DOHH2 (cell line): ENCODE data around the gene LRTM2.

Source experiments
- H3F3A ChIP-seq: fragments of 200-600 bp; sonication (generic), shearing (Covaris generic); 2 replicates; pipeline ENCODE4 v1.6.0; 2016; ENCODE audit warnings: antibody characterized with exemption, mild to moderate bottlenecking; ENCODE audit not compliant: control insufficient read depth, insufficient read depth
- H3K27ac ChIP-seq: fragments of 200-600 bp; sonication (generic); 2 replicates; pipeline ENCODE4 v1.5.1; 2014; ENCODE audit warnings: low read depth, mild to moderate bottlenecking, low read length, moderate library complexity
- H3K27me3 ChIP-seq: fragments of 200-600 bp; sonication (generic); 2 replicates; pipeline ENCODE4 v1.6.1; 2014; ENCODE audit warnings: mild to moderate bottlenecking, low read length, mixed read lengths; ENCODE audit not compliant: control insufficient read depth
- H3K36me3 ChIP-seq: fragments of 200-600 bp; sonication (generic); 2 replicates; pipeline ENCODE4 v1.6.1; 2014; ENCODE audit warnings: mild to moderate bottlenecking, low read length, moderate library complexity, mixed read lengths; ENCODE audit not compliant: control insufficient read depth
- H3K4me1 ChIP-seq: fragments of 200-600 bp; sonication (generic); 2 replicates; pipeline ENCODE4 v1.6.1; 2014; ENCODE audit warnings: mild to moderate bottlenecking, low read length, mixed read lengths; ENCODE audit not compliant: control insufficient read depth
- H3K4me2 ChIP-seq: fragments of 200-600 bp; sonication (generic); 2 replicates; pipeline ENCODE4 v1.6.0; 2014; ENCODE audit warnings: mild to moderate bottlenecking, low read length, moderate library complexity
- H3K4me3 ChIP-seq: fragments of 200-600 bp; sonication (generic); 2 replicates; pipeline ENCODE4 v1.5.1; 2014; ENCODE audit warnings: mild to moderate bottlenecking, low read length, mixed read lengths
- H3K79me2 ChIP-seq: fragments of 200-600 bp; sonication (generic); 2 replicates; pipeline ENCODE4 v1.6.1; 2014; ENCODE audit warnings: mild to moderate bottlenecking, low read length, mixed read lengths; ENCODE audit not compliant: control insufficient read depth
- H3K9me2 ChIP-seq: fragments of 200-600 bp; sonication (generic); replicated peaks from 2 replicates; pipeline ENCODE4 v1.6.1; 2014; ENCODE audit warnings: mild to moderate bottlenecking, low read length, mixed read lengths; ENCODE audit not compliant: control insufficient read depth
- H3K9me3 ChIP-seq: fragments of 200-600 bp; sonication (generic); 2 replicates; pipeline ENCODE4 v1.6.1; 2014; ENCODE audit warnings: antibody characterized with exemption, low read length, mixed read lengths; ENCODE audit not compliant: control insufficient read depth, insufficient read depth
- H4K20me1 ChIP-seq: fragments of 200-600 bp; sonication (generic); 2 replicates; pipeline ENCODE4 v1.6.0; 2014; ENCODE audit warnings: low read depth, mild to moderate bottlenecking, antibody characterized with exemption, low read length, moderate library complexity; ENCODE audit not compliant: control insufficient read depth, insufficient read depth
- EZH2phosphoT487 ChIP-seq: fragments of 200-600 bp; sonication (generic); IDR thresholded peaks from 2 replicates; pipeline ENCODE4 v1.6.1; 2017; ENCODE audit warnings: borderline replicate concordance, mild to moderate bottlenecking, antibody characterized with exemption, low read length, moderate library complexity, mixed read lengths
- TF ChIP-seq, protein P1 (sequence below): fragments of 200-600 bp; sonication (generic); IDR thresholded peaks from one replicate; pipeline ENCODE4 v1.5.1; 2014; ENCODE audit warnings: antibody characterized with exemption, mild to moderate bottlenecking, low read depth, low read length; ENCODE audit not compliant: poor library complexity, severe bottlenecking

LRTM2 gene

DNA sequence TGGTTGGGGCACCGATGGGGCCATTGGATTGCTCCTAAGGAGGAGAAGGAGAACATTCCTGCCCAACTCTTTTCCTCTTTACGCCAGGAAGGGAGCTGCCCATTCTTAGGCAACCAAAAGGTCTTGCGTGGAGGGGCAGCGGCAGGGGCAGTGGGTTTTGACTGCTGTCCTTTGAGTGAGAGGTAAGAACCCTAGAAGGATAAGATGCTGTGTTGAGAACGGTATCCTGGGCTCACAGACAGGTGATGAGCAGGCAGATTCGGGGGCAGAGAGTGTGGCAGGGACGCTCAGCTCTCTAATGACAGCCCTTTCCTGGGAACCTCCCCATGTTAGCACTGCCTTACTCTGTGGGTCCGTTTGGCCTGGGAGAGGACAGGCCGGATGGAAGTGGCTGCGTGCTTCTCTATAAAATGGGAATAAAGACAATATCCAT lies 13.2 kb downstream of the LRTM2 start:
- H3K27me3 ChIP-seq = peaks cover 8% of the 10 kb centered on the region

DNA sequence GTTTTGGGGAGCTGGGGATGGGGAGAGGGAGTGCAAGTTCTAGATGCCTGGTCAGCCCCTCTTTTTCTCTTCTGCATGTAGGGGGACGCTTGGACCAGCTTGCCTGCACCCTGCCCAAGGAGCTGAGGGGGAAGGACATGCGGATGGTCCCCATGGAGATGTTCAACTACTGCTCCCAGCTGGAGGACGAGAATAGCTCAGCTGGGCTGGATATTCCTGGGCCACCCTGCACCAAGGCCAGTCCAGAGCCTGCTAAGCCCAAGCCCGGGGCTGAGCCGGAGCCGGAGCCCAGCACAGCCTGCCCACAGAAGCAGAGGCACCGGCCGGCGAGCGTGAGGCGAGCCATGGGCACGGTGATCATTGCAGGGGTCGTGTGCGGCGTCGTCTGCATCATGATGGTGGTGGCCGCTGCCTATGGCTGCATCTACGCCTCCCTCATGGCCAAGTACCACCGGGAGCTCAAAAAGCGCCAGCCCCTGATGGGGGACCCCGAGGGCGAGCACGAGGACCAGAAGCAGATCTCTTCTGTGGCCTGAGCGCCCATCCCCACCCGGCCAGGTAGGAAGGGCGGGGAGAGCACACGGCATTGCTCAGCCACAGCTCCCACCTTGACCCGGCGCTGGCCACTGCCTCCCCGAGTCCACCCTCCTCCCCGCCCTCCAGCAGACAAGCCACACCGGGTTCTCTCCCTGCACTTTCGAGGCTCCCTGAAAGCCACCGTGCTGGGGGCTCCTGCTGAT lies 14.0 kb downstream of the LRTM2 start:
- no peaks in the 10 kb centered on the region for H3K9me2 ChIP-seq
- no peaks in the 10 kb centered on the region for H3K4me1 ChIP-seq
- H3K27ac ChIP-seq = no peak overlapping the region
- no peak for TF ChIP-seq EZH2phosphoT487
- TF ChIP-seq, protein P1, sequence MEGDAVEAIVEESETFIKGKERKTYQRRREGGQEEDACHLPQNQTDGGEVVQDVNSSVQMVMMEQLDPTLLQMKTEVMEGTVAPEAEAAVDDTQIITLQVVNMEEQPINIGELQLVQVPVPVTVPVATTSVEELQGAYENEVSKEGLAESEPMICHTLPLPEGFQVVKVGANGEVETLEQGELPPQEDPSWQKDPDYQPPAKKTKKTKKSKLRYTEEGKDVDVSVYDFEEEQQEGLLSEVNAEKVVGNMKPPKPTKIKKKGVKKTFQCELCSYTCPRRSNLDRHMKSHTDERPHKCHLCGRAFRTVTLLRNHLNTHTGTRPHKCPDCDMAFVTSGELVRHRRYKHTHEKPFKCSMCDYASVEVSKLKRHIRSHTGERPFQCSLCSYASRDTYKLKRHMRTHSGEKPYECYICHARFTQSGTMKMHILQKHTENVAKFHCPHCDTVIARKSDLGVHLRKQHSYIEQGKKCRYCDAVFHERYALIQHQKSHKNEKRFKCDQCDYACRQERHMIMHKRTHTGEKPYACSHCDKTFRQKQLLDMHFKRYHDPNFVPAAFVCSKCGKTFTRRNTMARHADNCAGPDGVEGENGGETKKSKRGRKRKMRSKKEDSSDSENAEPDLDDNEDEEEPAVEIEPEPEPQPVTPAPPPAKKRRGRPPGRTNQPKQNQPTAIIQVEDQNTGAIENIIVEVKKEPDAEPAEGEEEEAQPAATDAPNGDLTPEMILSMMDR = no peak
- H3F3A ChIP-seq = no peaks in the 10 kb centered on the region
- H3K4me3 ChIP-seq = no peak overlapping the region
- H3K27me3 ChIP-seq = peaks cover 8% of the 10 kb centered on the region
- no peaks in the 10 kb centered on the region for H3K9me3 ChIP-seq
- no peaks in the 10 kb centered on the region for H3K36me3 ChIP-seq
- no peak overlapping the region for H3K4me2 ChIP-seq
- H4K20me1 ChIP-seq = no peaks in the 10 kb centered on the region
- H3K79me2 ChIP-seq = no peaks in the 10 kb centered on the region

More for the DNA sequence above, 13.2 kb downstream of the LRTM2 start:
- Histone ChIP-seq H3K27ac (no peak overlapping the region), H3K4me3 (no peak overlapping the region), H3K9me3 (no peaks in the 10 kb centered on the region), H3K36me3 (no peaks in the 10 kb centered on the region), H3F3A (no peaks in the 10 kb centered on the region), H3K9me2 (no peaks in the 10 kb centered on the region), H4K20me1 (no peaks in the 10 kb centered on the region), H3K79me2 (no peaks in the 10 kb centered on the region), H3K4me2 (no peak overlapping the region), H3K4me1 (no peaks in the 10 kb centered on the region)
- TF ChIP-seq, protein P1 = no peak
- TF ChIP-seq EZH2phosphoT487 = no peak

DNA sequence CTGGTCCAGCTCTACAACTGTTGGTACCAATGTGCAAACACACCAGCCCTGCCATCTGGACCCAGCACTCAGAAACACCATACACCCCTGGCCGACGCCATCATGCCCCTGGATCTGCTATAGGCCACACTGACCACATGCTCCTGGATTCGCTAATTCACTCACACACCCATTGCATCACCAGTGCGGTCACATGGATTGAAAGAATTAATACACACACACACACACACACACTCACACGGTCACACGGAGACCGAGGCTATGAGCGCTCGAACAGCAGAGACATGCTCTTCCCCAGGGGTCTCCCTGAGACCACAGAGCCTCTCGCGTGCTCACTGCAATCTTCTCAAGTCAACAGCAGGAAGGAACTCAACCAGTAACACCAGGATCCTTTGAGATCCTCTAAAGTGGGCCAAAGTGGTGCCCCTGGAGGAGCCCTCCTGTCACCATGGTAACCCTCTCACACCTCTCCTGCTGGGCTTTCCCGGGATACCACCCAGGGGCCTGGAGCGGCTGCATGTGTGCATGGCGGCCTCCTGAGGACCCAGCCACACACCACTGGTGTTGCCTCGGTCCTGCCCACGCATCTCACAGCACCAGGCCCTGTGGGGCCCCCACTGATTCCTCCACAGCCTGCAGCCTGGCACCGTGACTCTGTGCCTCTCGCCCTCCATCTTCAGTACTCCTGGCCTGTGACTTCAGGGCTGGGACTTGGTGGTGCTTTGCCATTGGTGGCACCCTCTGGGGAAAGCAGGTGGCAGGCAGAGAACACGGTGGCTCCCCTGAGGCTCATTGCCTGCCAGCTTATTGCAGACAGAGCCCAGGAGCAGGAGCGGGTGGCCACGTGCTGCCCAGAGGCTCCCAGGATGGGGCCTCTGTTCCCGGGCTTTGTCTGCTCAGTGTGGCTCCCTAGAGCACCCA lies 15.1 kb downstream of the LRTM2 start:
- no peaks in the 10 kb centered on the region for H3K9me3 ChIP-seq
- H3K79me2 ChIP-seq = no peaks in the 10 kb centered on the region
- H3K36me3 ChIP-seq = no peaks in the 10 kb centered on the region
- H3K27me3 ChIP-seq = peaks cover 8% of the 10 kb centered on the region
- no peak overlapping the region for H3K4me2 ChIP-seq
- H3F3A ChIP-seq = no peaks in the 10 kb centered on the region
- no peaks in the 10 kb centered on the region for H3K9me2 ChIP-seq
- no peak overlapping the region for H3K4me3 ChIP-seq
- TF ChIP-seq, protein P1 = no peak
- no peak for TF ChIP-seq EZH2phosphoT487
- H3K27ac ChIP-seq = no peak overlapping the region
- no peaks in the 10 kb centered on the region for H3K4me1 ChIP-seq
- no peaks in the 10 kb centered on the region for H4K20me1 ChIP-seq
